NB4 (cell line): ENCODE results near the gene H19.

ENCODE experiments used
- TF ChIP-seq, protein P1 (sequence below): IDR thresholded peaks from one replicate; pipeline ENCODE4 v1.5.1; 2012; ENCODE audit warnings: low read depth, low read length
- TF ChIP-seq, protein P2 (sequence below): IDR thresholded peaks from 2 replicates; pipeline ENCODE4 v1.6.1; 2011; ENCODE audit warnings: low read depth, low read length

DNA sequence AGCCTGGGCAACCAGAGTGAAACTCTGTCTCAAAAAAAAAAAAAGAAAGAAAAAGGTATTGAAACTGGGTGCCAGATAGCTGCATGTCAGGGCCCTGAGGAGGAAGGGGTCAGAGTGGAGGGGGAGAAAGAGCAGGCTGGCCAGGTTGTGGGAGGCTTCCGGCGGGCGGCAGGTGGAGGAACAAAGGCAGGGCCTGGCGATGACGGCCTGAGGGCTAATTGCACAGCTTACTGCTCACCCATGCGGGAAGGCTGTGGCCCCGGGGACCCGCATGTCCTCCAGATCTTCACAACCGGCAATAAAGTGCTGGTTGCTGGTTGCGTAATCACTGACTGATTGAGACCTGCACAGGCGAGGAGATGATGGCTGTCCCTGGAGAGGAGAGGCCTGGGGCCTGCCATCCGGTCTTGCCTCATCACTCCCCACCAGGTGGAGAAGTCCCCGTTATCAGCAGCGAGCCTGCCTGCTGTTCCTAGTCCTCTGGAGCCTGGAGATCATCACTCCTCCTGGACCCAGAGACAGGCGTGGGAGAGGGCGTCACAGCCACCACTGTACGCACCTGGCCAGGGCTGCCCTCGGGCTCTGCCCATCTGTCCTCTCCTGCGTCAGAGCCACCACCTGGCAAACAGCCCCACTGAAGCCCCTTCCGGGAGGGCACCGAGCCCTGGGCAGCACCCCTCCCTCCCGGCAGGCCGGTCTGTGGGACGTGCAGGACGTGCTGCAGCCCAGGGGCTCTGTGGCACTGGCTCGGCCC, 18.7 kb downstream of the H19 start:
- TF ChIP-seq, protein P1, sequence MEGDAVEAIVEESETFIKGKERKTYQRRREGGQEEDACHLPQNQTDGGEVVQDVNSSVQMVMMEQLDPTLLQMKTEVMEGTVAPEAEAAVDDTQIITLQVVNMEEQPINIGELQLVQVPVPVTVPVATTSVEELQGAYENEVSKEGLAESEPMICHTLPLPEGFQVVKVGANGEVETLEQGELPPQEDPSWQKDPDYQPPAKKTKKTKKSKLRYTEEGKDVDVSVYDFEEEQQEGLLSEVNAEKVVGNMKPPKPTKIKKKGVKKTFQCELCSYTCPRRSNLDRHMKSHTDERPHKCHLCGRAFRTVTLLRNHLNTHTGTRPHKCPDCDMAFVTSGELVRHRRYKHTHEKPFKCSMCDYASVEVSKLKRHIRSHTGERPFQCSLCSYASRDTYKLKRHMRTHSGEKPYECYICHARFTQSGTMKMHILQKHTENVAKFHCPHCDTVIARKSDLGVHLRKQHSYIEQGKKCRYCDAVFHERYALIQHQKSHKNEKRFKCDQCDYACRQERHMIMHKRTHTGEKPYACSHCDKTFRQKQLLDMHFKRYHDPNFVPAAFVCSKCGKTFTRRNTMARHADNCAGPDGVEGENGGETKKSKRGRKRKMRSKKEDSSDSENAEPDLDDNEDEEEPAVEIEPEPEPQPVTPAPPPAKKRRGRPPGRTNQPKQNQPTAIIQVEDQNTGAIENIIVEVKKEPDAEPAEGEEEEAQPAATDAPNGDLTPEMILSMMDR, result no peak
- TF ChIP-seq, protein P2, sequence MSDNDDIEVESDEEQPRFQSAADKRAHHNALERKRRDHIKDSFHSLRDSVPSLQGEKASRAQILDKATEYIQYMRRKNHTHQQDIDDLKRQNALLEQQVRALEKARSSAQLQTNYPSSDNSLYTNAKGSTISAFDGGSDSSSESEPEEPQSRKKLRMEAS, result no peak
